OCI-LY3 (cell line): ENCODE measurements around the gene CPSF3.

Source experiments
- H2AFZ ChIP-seq: fragments of 200-600, 300-600 bp; shearing (Covaris generic); 2 replicates; pipeline ENCODE4 v1.6.0; 2014; ENCODE audit warnings: antibody characterized with exemption, low read depth, low read length
- H3K27ac ChIP-seq: fragments of 200-600, 300-600 bp; sonication (generic); 2 replicates; pipeline ENCODE4 v1.5.1; 2014; ENCODE audit warnings: mild to moderate bottlenecking, low read length, moderate library complexity, mixed read lengths
- H3K27me3 ChIP-seq: fragments of 200-600, 300-600 bp; sonication (generic); 2 replicates; pipeline ENCODE4 v1.6.1; 2014; ENCODE audit warnings: low read depth, low read length, mixed read lengths
- H3K36me3 ChIP-seq: fragments of 200-600, 300-600 bp; sonication (generic); replicated peaks from 2 replicates; pipeline ENCODE3; 2014; ENCODE audit warnings: low read depth, low read length, mixed read lengths
- H3K4me1 ChIP-seq: fragments of 300-600, 200-600 bp; sonication (generic); 2 replicates; pipeline ENCODE4 v1.6.1; 2014; ENCODE audit warnings: low read length, mixed read lengths
- H3K4me2 ChIP-seq: fragments of 200-600, 300-600 bp; sonication (generic); 2 replicates; pipeline ENCODE4 v1.6.1; 2014; ENCODE audit warnings: low read length, mixed read lengths
- H3K4me3 ChIP-seq: fragments of 300-600, 200-600 bp; sonication (generic); 2 replicates; pipeline ENCODE4 v1.5.1; 2014; ENCODE audit warnings: antibody characterized with exemption, mild to moderate bottlenecking, low read length, moderate library complexity
- H3K79me2 ChIP-seq: fragments of 300-600, 200-600 bp; shearing (Covaris generic); 2 replicates; pipeline ENCODE4 v1.6.1; 2014; ENCODE audit warnings: mild to moderate bottlenecking, low read length, mixed read lengths
- H3K9ac ChIP-seq: fragments of 300-600, 200-600 bp; shearing (Covaris generic); 2 replicates; pipeline ENCODE4 v1.6.0; 2014; ENCODE audit warnings: mild to moderate bottlenecking, low read length, moderate library complexity
- H3K9me3 ChIP-seq: fragments of 200-600, 300-600 bp; shearing (Covaris generic); 2 replicates; pipeline ENCODE4 v1.6.1; 2014; ENCODE audit warnings: low read length, mixed read lengths; ENCODE audit not compliant: insufficient read depth
- H4K20me1 ChIP-seq: fragments of 200-600, 300-600 bp; sonication (generic); 2 replicates; pipeline ENCODE4 v1.6.1; 2016; ENCODE audit warnings: low read length, mixed read lengths; ENCODE audit not compliant: insufficient read depth
- EZH2phosphoT487 ChIP-seq: fragments of 200-600 bp; shearing (Covaris generic); IDR thresholded peaks from 2 replicates; pipeline ENCODE4 v1.6.1; 2018; ENCODE audit warnings: antibody characterized with exemption, mixed run types, low read depth
- TF ChIP-seq, protein P1 (sequence below): fragments of 200-600, 300-600 bp; sonication (generic); IDR thresholded peaks from 2 replicates; pipeline ENCODE4 v1.5.1; 2014; ENCODE audit warnings: antibody characterized with exemption, low read length, low read depth

Gene CPSF3

GRCh38 chr2:9406529-9407362 lies 16.7 kb upstream of the CPSF3 start:
- no peaks in the 10 kb centered on the region for H4K20me1 ChIP-seq
- H3K4me1 ChIP-seq = no peaks in the 10 kb centered on the region
- no peaks in the 10 kb centered on the region for H3K27me3 ChIP-seq
- no peak overlapping the region for H3K9ac ChIP-seq
- no peak overlapping the region for H3K27ac ChIP-seq
- H3K79me2 ChIP-seq = no peaks in the 10 kb centered on the region
- H3K4me3 ChIP-seq = no peak overlapping the region
- H3K4me2 ChIP-seq = no peak overlapping the region
- H2AFZ ChIP-seq = no peak overlapping the region
- no peaks in the 10 kb centered on the region for H3K36me3 ChIP-seq
- H3K9me3 ChIP-seq = no peaks in the 10 kb centered on the region
- no peak for TF ChIP-seq EZH2phosphoT487
- TF ChIP-seq, protein P1, sequence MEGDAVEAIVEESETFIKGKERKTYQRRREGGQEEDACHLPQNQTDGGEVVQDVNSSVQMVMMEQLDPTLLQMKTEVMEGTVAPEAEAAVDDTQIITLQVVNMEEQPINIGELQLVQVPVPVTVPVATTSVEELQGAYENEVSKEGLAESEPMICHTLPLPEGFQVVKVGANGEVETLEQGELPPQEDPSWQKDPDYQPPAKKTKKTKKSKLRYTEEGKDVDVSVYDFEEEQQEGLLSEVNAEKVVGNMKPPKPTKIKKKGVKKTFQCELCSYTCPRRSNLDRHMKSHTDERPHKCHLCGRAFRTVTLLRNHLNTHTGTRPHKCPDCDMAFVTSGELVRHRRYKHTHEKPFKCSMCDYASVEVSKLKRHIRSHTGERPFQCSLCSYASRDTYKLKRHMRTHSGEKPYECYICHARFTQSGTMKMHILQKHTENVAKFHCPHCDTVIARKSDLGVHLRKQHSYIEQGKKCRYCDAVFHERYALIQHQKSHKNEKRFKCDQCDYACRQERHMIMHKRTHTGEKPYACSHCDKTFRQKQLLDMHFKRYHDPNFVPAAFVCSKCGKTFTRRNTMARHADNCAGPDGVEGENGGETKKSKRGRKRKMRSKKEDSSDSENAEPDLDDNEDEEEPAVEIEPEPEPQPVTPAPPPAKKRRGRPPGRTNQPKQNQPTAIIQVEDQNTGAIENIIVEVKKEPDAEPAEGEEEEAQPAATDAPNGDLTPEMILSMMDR = no peak

- Histone ChIP-seq H3K9ac (no peak overlapping the region), H3K27me3 (no peaks in the 10 kb centered on the region), H3K79me2 (no peaks in the 10 kb centered on the region), H3K4me1 (no peaks in the 10 kb centered on the region), H3K4me3 (no peak overlapping the region), H3K9me3 (no peaks in the 10 kb centered on the region), H2AFZ (no peak overlapping the region), H4K20me1 (no peaks in the 10 kb centered on the region), H3K4me2 (no peak overlapping the region), H3K27ac (no peak overlapping the region), H3K36me3 (no peaks in the 10 kb centered on the region)
- TF ChIP-seq EZH2phosphoT487 = no peak
- TF ChIP-seq, protein P1 = no peak
Measured at GRCh38 chr2:9407363-9407811, 16.1 kb upstream of the CPSF3 start.

DNA sequence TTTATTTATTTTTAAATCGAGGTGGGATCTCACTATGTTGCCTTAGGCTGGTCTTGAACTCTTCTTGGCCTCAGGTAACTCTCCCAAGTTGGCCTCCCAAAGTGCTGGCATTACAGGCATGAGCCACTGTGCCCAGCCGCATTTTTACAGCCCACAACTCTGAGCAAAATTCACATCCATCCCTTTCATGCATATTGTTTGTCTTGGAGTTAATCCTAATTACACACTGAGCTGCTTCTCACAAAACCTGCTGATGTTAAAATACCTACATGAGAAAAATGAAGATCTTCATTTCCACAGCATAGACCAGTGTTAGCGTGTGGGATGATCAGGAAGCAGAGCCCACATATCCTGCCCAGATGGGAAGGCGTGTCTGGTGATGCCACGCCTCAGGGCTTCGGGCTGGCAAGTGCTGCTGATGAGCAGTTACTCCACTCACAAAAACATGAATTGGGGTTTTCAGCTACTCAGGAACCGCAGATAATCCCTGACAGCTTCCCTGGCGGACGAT lies 14.8 kb upstream of the CPSF3 start:
- Histone ChIP-seq H2AFZ (no peak overlapping the region), H3K27me3 (no peaks in the 10 kb centered on the region), H3K36me3 (no peaks in the 10 kb centered on the region), H3K9ac (no peak overlapping the region), H4K20me1 (no peaks in the 10 kb centered on the region), H3K4me2 (no peak overlapping the region), H3K4me3 (no peak overlapping the region), H3K9me3 (no peaks in the 10 kb centered on the region), H3K27ac (no peak overlapping the region), H3K4me1 (no peaks in the 10 kb centered on the region), H3K79me2 (no peaks in the 10 kb centered on the region)
- TF ChIP-seq EZH2phosphoT487 = no peak
- TF ChIP-seq, protein P1 = no peak

DNA sequence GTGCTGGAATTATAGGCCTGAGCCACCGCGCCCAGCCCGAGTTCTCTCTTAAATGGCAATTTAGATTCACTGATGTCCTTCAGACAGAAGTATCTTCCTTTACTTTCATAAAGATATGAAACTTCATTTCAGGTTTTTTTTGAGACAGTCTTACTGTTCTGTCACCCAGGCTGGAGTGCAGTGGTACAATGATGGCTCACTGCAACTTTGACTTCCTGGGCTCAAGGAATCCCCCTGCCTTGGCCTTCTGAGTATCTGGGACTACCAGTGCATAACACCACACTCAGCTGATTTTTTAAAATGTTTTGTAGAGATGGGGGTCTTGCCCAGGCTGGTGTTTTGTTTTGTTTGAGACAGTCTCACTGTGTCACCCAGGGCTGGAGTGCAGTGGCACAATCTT lies 13.3 kb upstream of the CPSF3 start:
- H3K79me2 ChIP-seq = 0 out of 2 replicates have a peak, but pooled peaks cover 6% of the 10 kb centered on the region
- no peaks in the 10 kb centered on the region for H4K20me1 ChIP-seq
- no peak overlapping the region for H3K4me2 ChIP-seq
- no peaks in the 10 kb centered on the region for H3K27me3 ChIP-seq
- H3K9ac ChIP-seq = no peak overlapping the region
- no peak overlapping the region for H3K27ac ChIP-seq
- no peak overlapping the region for H3K4me3 ChIP-seq
- H2AFZ ChIP-seq = no peak overlapping the region
- no peaks in the 10 kb centered on the region for H3K4me1 ChIP-seq
- TF ChIP-seq EZH2phosphoT487 = no peak
- TF ChIP-seq, protein P1 = no peak
- H3K36me3 ChIP-seq = no peaks in the 10 kb centered on the region
- no peaks in the 10 kb centered on the region for H3K9me3 ChIP-seq
